Cardiac fibroblast (primary cell): ENCODE data around the gene MRPL57.

ENCODE experiments used
- DNase-seq, 2 donors: peaks; one replicate each; pipeline versions ENCODE4 v3.0.0 to v3.0.0-alpha.2; 2010; ENCODE audit warnings: low read depth in 2 of 2
- H3K4me3 ChIP-seq, 2 donors: replicated peaks in 1 of 2; 1 replicate in 1 of 2; 2 replicates in 1 of 2; pipeline ENCODE4 v1.5.1; 2011; ENCODE audit warnings: low read depth in 2 of 2, low read length in 2 of 2, mild to moderate bottlenecking in 2 of 2, moderate library complexity in 1 of 2
- TF ChIP-seq, protein P1 (sequence below): IDR thresholded peaks from one replicate; pipeline ENCODE4 v1.5.1; 2011; ENCODE audit warnings: low read depth, mild to moderate bottlenecking, low read length, inconsistent platforms

Gene MRPL57

GRCh38 chr13:21139374-21139773, 37.1 kb upstream of the MRPL57 start:
- TF ChIP-seq, protein P1, sequence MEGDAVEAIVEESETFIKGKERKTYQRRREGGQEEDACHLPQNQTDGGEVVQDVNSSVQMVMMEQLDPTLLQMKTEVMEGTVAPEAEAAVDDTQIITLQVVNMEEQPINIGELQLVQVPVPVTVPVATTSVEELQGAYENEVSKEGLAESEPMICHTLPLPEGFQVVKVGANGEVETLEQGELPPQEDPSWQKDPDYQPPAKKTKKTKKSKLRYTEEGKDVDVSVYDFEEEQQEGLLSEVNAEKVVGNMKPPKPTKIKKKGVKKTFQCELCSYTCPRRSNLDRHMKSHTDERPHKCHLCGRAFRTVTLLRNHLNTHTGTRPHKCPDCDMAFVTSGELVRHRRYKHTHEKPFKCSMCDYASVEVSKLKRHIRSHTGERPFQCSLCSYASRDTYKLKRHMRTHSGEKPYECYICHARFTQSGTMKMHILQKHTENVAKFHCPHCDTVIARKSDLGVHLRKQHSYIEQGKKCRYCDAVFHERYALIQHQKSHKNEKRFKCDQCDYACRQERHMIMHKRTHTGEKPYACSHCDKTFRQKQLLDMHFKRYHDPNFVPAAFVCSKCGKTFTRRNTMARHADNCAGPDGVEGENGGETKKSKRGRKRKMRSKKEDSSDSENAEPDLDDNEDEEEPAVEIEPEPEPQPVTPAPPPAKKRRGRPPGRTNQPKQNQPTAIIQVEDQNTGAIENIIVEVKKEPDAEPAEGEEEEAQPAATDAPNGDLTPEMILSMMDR = no peak
- DNase-seq = no peak
- peak overlapping the region in 1 of 2 donors; percentile 95 for H3K4me3 ChIP-seq

GRCh38 chr13:21142766-21143165, 33.7 kb upstream of the MRPL57 start:
- TF ChIP-seq, protein P1 = no peak
- no peak for DNase-seq
- H3K4me3 ChIP-seq = no peak overlapping the region

- TF ChIP-seq, protein P1 = no peak
- no peak overlapping the region for H3K4me3 ChIP-seq
- no peak for DNase-seq
These were observed 28.6 kb upstream of the MRPL57 start for GRCh38 chr13:21147827-21148226.

- no peak for DNase-seq
- H3K4me3 ChIP-seq = no peak overlapping the region
- TF ChIP-seq, protein P1 = no peak
These were observed 27.8 kb upstream of the MRPL57 start for GRCh38 chr13:21148557-21149258.

- TF ChIP-seq, protein P1 = no peak
- H3K4me3 ChIP-seq = no peak overlapping the region
- DNase-seq = peak; percentile 1 to 23
These were observed 26.9 kb upstream of the MRPL57 start for GRCh38 chr13:21149568-21149967.

GRCh38 chr13:21150013-21150412, 26.4 kb upstream of the MRPL57 start:
- no peak overlapping the region for H3K4me3 ChIP-seq
- TF ChIP-seq, protein P1 = no peak
- peak in 1 of 2 donors; percentile 25 for DNase-seq
